Stimulated activated CD8-positive, alpha-beta memory T cell treated with anti-CD3 and anti-CD28 coated beads, Interleukin-15, amount 100 ng/mL, for 1 hour (primary cell): ENCODE results near the gene FAM53A.

Source experiments
- DNase-seq: peaks from one replicate; pipeline ENCODE4 v3.0.0-alpha.2; 2020; ENCODE audit warnings: low read depth

Gene FAM53A

GRCh38 chr4:1640190-1640589 lies 43.9 kb downstream of the FAM53A start:
- no peak for DNase-seq

GRCh38 chr4:1639299-1639868 lies 44.7 kb downstream of the FAM53A start:
- DNase-seq: no peak

GRCh38 chr4:1638873-1639272 lies 45.2 kb downstream of the FAM53A start:
- DNase-seq: no peak

GRCh38 chr4:1638272-1638598 lies 45.9 kb downstream of the FAM53A start:
- no peak for DNase-seq

GRCh38 chr4:1637580-1638271 lies 46.4 kb downstream of the FAM53A start:
- no peak for DNase-seq

- no peak for DNase-seq
Measured at GRCh38 chr4:1636490-1637211, 47.5 kb downstream of the FAM53A start.

- DNase-seq: no peak
Measured at GRCh38 chr4:1635464-1635863, 48.6 kb downstream of the FAM53A start.

GRCh38 chr4:1633993-1634392 lies 50.1 kb downstream of the FAM53A start:
- no peak for DNase-seq

GRCh38 chr4:1632109-1633104 lies 51.7 kb downstream of the FAM53A start:
- no peak for DNase-seq

- DNase-seq: no peak
Measured at GRCh38 chr4:1631136-1631535, 53.0 kb downstream of the FAM53A start.

GRCh38 chr4:1630266-1630665 lies 53.8 kb downstream of the FAM53A start:
- no peak for DNase-seq

- no peak for DNase-seq
Measured at GRCh38 chr4:1629699-1630083, 54.4 kb downstream of the FAM53A start.

GRCh38 chr4:1628892-1629698 lies 55.0 kb downstream of the FAM53A start:
- peak; percentile 55 for DNase-seq

- DNase-seq: no peak
Measured at GRCh38 chr4:1627417-1628313, 56.4 kb downstream of the FAM53A start.

GRCh38 chr4:1626941-1627340 lies 57.2 kb downstream of the FAM53A start:
- no peak for DNase-seq

GRCh38 chr4:1626151-1626550 lies 58.0 kb downstream of the FAM53A start:
- no peak for DNase-seq

- DNase-seq: no peak
Measured at GRCh38 chr4:1625600-1626138, 58.4 kb downstream of the FAM53A start.

- DNase-seq: no peak
Measured at GRCh38 chr4:1624519-1624910, 59.6 kb downstream of the FAM53A start.

- no peak for DNase-seq
Measured at GRCh38 chr4:1623821-1624518, 60.1 kb downstream of the FAM53A start.

GRCh38 chr4:1623400-1623799 lies 60.7 kb downstream of the FAM53A start:
- DNase-seq: no peak
